H9 (cell line): ENCODE results near the gene PCDH9. TPM values are rescaled to one million over a fixed set of nuclear protein-coding genes. Genes with fewer than 3 reads are reported as not detected.

Experiments used
- DNase-seq: peaks from one replicate; pipeline ENCODE4 v3.0.0-alpha.2; 2017
- H2AFZ ChIP-seq: one replicate; pipeline ENCODE4 v1.6.1; 2013; ENCODE audit warnings: mild to moderate bottlenecking, low read length, control low read depth, moderate library complexity
- H2AK5ac ChIP-seq: 2 replicates; pipeline ENCODE4 v1.6.1; 2013; ENCODE audit warnings: low read length, control low read depth, mixed read lengths; ENCODE audit not compliant: insufficient read length
- H2BK120ac ChIP-seq: one replicate; pipeline ENCODE4 v1.6.1; 2013; ENCODE audit warnings: low read depth, mild to moderate bottlenecking, low read length, control low read depth, inconsistent platforms; ENCODE audit not compliant: poor library complexity, severe bottlenecking
- H2BK12ac ChIP-seq: 2 replicates; pipeline ENCODE4 v1.6.1; 2013; ENCODE audit warnings: low read length, control low read depth, mixed read lengths, low read depth; ENCODE audit not compliant: insufficient read length
- H2BK15ac ChIP-seq: 2 replicates; pipeline ENCODE4 v1.6.1; 2013; ENCODE audit warnings: low read depth, low read length, control low read depth
- H2BK20ac ChIP-seq: one replicate; pipeline ENCODE4 v1.6.1; 2013; ENCODE audit warnings: low read depth, mild to moderate bottlenecking, low read length, control low read depth, inconsistent platforms; ENCODE audit not compliant: poor library complexity, severe bottlenecking
- H2BK5ac ChIP-seq: 2 replicates; pipeline ENCODE4 v1.6.1; 2013; ENCODE audit warnings: low read length, control low read depth, mixed read lengths; ENCODE audit not compliant: insufficient read length
- H3K14ac ChIP-seq: 2 replicates; pipeline ENCODE4 v1.6.1; 2013; ENCODE audit warnings: low read length, control low read depth; ENCODE audit not compliant: insufficient read depth
- H3K18ac ChIP-seq: 2 replicates; pipeline ENCODE4 v1.6.1; 2013; ENCODE audit warnings: low read depth, mild to moderate bottlenecking, mixed read lengths, low read length, control low read depth; ENCODE audit not compliant: insufficient read length
- H3K23ac ChIP-seq: 2 replicates; pipeline ENCODE4 v1.6.1; 2013; ENCODE audit warnings: low read length, control low read depth, mixed read lengths, low read depth; ENCODE audit not compliant: insufficient read length
- H3K23me2 ChIP-seq: 2 replicates; pipeline ENCODE4 v1.6.1; 2013; ENCODE audit warnings: low read depth, mild to moderate bottlenecking, mixed read lengths, low read length, control low read depth; ENCODE audit not compliant: insufficient read length, poor library complexity, severe bottlenecking
- H3K27ac ChIP-seq: 2 replicates; pipeline ENCODE4 v1.5.1; 2013; ENCODE audit warnings: low read length, control low read depth, mixed read lengths, low read depth; ENCODE audit not compliant: insufficient read length
- H3K27me3 ChIP-seq: 2 replicates; pipeline ENCODE4 v1.6.1; 2013; ENCODE audit warnings: low read length, control low read depth, inconsistent platforms; ENCODE audit not compliant: insufficient read depth
- H3K4ac ChIP-seq: 2 replicates; pipeline ENCODE4 v1.6.1; 2013; ENCODE audit warnings: low read depth, mild to moderate bottlenecking, control low read depth, inconsistent platforms, low read length, moderate library complexity
- H3K4me1 ChIP-seq: 2 replicates; pipeline ENCODE4 v1.6.1; 2013; ENCODE audit warnings: low read length, control low read depth, inconsistent platforms; ENCODE audit not compliant: insufficient read depth
- H3K4me2 ChIP-seq: 2 replicates; pipeline ENCODE4 v1.6.1; 2013; ENCODE audit warnings: low read length, control low read depth, mixed read lengths; ENCODE audit not compliant: insufficient read length, insufficient read depth
- H3K56ac ChIP-seq: 2 replicates; pipeline ENCODE4 v1.6.1; 2013; ENCODE audit warnings: low read depth, mild to moderate bottlenecking, mixed read lengths, low read length, control low read depth; ENCODE audit not compliant: insufficient read length
- H3K79me1 ChIP-seq: 2 replicates; pipeline ENCODE4 v1.6.1; 2013; ENCODE audit warnings: low read depth, mild to moderate bottlenecking, moderate library complexity, low read length, control low read depth, inconsistent platforms; ENCODE audit not compliant: insufficient read depth, poor library complexity, severe bottlenecking
- H3K79me2 ChIP-seq: 2 replicates; pipeline ENCODE4 v1.6.1; 2013; ENCODE audit warnings: low read length, control low read depth, inconsistent platforms; ENCODE audit not compliant: insufficient read depth
- H3K9ac ChIP-seq: 2 replicates; pipeline ENCODE4 v1.6.1; 2013; ENCODE audit warnings: low read length, control low read depth, mixed read lengths; ENCODE audit not compliant: insufficient read length; ENCODE audit errors: extremely low read depth
- H3K9me3 ChIP-seq: one replicate; pipeline ENCODE4 v1.6.1; 2013; ENCODE audit warnings: low read depth, low read length, inconsistent platforms; ENCODE audit not compliant: control insufficient read depth
- H3T11ph ChIP-seq: one replicate; pipeline ENCODE4 v1.6.1; 2013; ENCODE audit warnings: mild to moderate bottlenecking, low read length, control low read depth, inconsistent platforms
- H4K20me1 ChIP-seq: one replicate; pipeline ENCODE4 v1.6.1; 2013; ENCODE audit not compliant: control insufficient read depth, insufficient read length, insufficient read depth
- H4K5ac ChIP-seq: 2 replicates; pipeline ENCODE4 v1.6.1; 2013; ENCODE audit warnings: low read depth, mild to moderate bottlenecking, mixed read lengths, low read length, control low read depth; ENCODE audit not compliant: insufficient read length
- H4K8ac ChIP-seq: replicated peaks from 2 replicates; pipeline ENCODE4 v1.6.1; 2013; ENCODE audit warnings: low read length, control low read depth, mixed read lengths, low read depth; ENCODE audit not compliant: insufficient read length
- H4K91ac ChIP-seq: 2 replicates; pipeline ENCODE4 v1.6.1; 2013; ENCODE audit warnings: low read depth, mild to moderate bottlenecking, moderate library complexity, mixed read lengths, low read length, control low read depth; ENCODE audit not compliant: insufficient read length
- H3K27ac Mint-ChIP-seq, 3 experiments: 2 replicates in 2 of 3; 3 replicates in 1 of 3; pipeline ENCODE4 v1.8.0; 2020 to 2021; ENCODE audit warnings: mixed read lengths in 3 of 3, mild to moderate bottlenecking in 1 of 3, moderate library complexity in 1 of 3
- H3K27me3 Mint-ChIP-seq: 2 replicates; pipeline ENCODE4 v1.8.0; 2021; ENCODE audit warnings: low read depth, mild to moderate bottlenecking, moderate library complexity, mixed read lengths
- H3K36me3 Mint-ChIP-seq, 3 experiments: 2 replicates in 2 of 3; 3 replicates in 1 of 3; pipeline ENCODE4 v1.8.0; 2020 to 2021; ENCODE audit warnings: low read depth in 3 of 3, mixed read lengths in 3 of 3; ENCODE audit not compliant: insufficient read depth in 1 of 3
- H3K4me1 Mint-ChIP-seq, 2 experiments: 2 replicates each; pipeline ENCODE4 v1.8.0; 2020; ENCODE audit warnings: mixed read lengths in 2 of 2
- H3K4me3 Mint-ChIP-seq, 2 experiments: 2 replicates in 1 of 2; 3 replicates in 1 of 2; pipeline ENCODE4 v1.8.0; 2020 to 2021; ENCODE audit warnings: mild to moderate bottlenecking in 2 of 2, mixed read lengths in 2 of 2, moderate library complexity in 1 of 2
- H3K9me3 Mint-ChIP-seq, 2 experiments: 2 replicates in 1 of 2; 3 replicates in 1 of 2; pipeline ENCODE4 v1.8.0; 2020; ENCODE audit warnings: mild to moderate bottlenecking in 2 of 2, mixed read lengths in 2 of 2, moderate library complexity in 1 of 2
- WGBS: extraction: QIAGEN DNeasy Blood & Tissue Kit; methylation state at CpG from one replicate; pipeline ENCODE4 v1.1.7; 2013; ENCODE audit warnings: missing lambda C conversion rate, low lambda C conversion rate, mixed read lengths; ENCODE audit not compliant: insufficient read length; ENCODE audit errors: extremely low coverage; 5-methylcytosine and 5-hydroxymethylcytosine counted together
- total RNA-seq: library from RNA; stranded (reverse); gene quantifications from 2 replicates; pipeline ENCODE4 v1.2.1, GENCODE V29; 2021
- TF ChIP-seq, protein P1 (sequence below): fragments of 200-600 bp; sonication (generic); conservative IDR thresholded peaks from 3 replicates; pipeline ENCODE4 v1.8.0; 2021; ENCODE audit warnings: antibody characterized with exemption, mild to moderate bottlenecking

The PCDH9 gene
- total RNA-seq, 1 experiment from 2014 or later, result 0.11 TPM

DNA sequence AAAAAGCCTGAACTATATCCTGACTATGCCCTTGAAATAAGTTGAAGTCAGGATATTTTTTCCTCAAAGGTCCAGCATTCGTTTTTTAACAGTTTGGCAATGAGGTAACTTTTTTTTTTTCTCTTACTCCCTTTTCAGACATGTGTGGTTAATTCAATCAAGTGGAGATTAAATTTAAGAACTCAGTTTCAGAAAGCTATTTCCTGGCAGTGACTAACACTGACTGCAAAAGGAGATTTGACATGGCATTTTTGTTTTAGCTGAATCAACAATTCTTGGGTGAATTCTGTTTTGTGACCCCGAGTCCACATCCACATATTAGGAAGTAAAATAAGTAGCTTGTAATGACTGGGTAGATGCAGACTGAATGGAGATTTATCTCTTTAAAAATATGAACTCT lies 716.4 kb downstream of the PCDH9 start:
- Histone ChIP-seq H3K4me1 (no peaks in the 10 kb centered on the region), H2AK5ac (no peak overlapping the region), H4K20me1 (no peaks in the 10 kb centered on the region), H3K4ac (no peak overlapping the region), H3K79me1 (no peaks in the 10 kb centered on the region), H3K23me2 (no peaks in the 10 kb centered on the region), H3K27ac (no peak overlapping the region), H3T11ph (no peak overlapping the region), H2BK120ac (no peak overlapping the region), H2BK20ac (no peak overlapping the region), H2AFZ (no peak overlapping the region), H2BK12ac (no peak overlapping the region), H3K4me2 (no peak overlapping the region), H3K14ac (no peak overlapping the region), H2BK5ac (no peak overlapping the region), H3K9me3 (no peaks in the 10 kb centered on the region), H3K23ac (no peak overlapping the region), H3K79me2 (no peaks in the 10 kb centered on the region), H3K56ac (no peak overlapping the region), H4K91ac (no peak overlapping the region), H3K27me3 (no peaks in the 10 kb centered on the region), H2BK15ac (no peak overlapping the region), H3K18ac (no peak overlapping the region), H4K5ac (no peak overlapping the region), H4K8ac (no peak overlapping the region), H3K9ac (no peak overlapping the region)
- peaks cover 3 to 7% of the 10 kb centered on the region in 2 experiments; a peak in 3 of 4 replicates for H3K4me1 Mint-ChIP-seq
- DNase-seq, result no peak
- no peak overlapping the region for H3K27ac Mint-ChIP-seq
- H3K4me3 Mint-ChIP-seq, result no peak overlapping the region
- TF ChIP-seq, protein P1, sequence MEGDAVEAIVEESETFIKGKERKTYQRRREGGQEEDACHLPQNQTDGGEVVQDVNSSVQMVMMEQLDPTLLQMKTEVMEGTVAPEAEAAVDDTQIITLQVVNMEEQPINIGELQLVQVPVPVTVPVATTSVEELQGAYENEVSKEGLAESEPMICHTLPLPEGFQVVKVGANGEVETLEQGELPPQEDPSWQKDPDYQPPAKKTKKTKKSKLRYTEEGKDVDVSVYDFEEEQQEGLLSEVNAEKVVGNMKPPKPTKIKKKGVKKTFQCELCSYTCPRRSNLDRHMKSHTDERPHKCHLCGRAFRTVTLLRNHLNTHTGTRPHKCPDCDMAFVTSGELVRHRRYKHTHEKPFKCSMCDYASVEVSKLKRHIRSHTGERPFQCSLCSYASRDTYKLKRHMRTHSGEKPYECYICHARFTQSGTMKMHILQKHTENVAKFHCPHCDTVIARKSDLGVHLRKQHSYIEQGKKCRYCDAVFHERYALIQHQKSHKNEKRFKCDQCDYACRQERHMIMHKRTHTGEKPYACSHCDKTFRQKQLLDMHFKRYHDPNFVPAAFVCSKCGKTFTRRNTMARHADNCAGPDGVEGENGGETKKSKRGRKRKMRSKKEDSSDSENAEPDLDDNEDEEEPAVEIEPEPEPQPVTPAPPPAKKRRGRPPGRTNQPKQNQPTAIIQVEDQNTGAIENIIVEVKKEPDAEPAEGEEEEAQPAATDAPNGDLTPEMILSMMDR, result no peak
- H3K9me3 Mint-ChIP-seq, result no peaks in the 10 kb centered on the region; a peak in 1 of 5 replicates
- no peaks in the 10 kb centered on the region; the same call in 1 of the 2 replicates for H3K27me3 Mint-ChIP-seq
- no peaks in the 10 kb centered on the region for H3K36me3 Mint-ChIP-seq
- no CpG with 5 or more reads among the region's 2 CpGs for WGBS
